NCI-H1694 (cell line): Measurements from ENCODE around the gene SH3PXD2A.

ENCODE experiments used
- DNase-seq: peaks from one replicate; lab custom pipeline; 2025; lab: John Stamatoyannopoulos, UW

The SH3PXD2A gene

GRCh38 chr10:103581499-103581898, 273.9 kb downstream of the SH3PXD2A start:
- DNase-seq, result no peak

- DNase-seq, result no peak
Measured at GRCh38 chr10:103580430-103580829, 274.9 kb downstream of the SH3PXD2A start.

DNA sequence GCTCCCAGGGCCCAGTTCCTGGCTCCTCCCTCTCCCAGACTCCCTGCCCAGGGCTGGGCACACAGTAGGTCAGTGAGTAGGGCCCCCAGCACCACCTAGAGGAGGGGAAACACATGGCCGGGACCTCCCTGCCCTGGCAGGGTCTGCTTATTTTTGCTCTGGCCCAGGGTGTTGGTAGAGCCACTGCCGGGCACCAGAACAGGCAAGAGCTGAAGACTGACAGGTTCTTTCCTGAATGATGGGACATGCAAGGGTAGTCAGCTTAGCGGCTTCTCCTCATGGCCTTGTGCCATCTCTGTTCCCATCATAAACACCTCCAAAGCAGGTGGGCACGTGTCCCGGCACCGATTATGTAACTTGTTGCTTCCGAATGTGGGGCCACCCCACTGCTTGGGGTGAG, 275.4 kb downstream of the SH3PXD2A start:
- DNase-seq, result no peak

GRCh38 chr10:103578782-103579382, 276.5 kb downstream of the SH3PXD2A start:
- no peak for DNase-seq

GRCh38 chr10:103576862-103577261, 278.5 kb downstream of the SH3PXD2A start:
- no peak for DNase-seq

DNA sequence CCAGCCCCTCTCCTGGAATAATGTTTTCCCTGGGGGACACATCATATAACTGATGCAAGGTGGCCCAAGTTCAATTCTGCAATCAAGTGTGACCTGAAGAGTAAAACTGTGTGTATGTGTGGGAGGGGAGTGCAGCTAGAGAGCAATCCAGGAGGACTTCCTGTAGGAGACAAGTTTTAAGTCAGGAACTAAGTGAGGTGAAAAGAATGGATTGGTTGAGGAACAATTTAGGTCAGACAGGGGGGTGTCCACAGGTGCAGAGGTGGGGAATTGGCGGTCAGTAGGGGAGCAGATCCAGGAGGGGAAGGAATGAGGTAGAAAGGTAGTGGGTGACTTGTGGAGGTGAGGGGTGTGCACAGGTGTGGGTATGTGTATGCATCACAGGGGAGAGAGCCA, 279.3 kb downstream of the SH3PXD2A start:
- DNase-seq, result no peak

DNA sequence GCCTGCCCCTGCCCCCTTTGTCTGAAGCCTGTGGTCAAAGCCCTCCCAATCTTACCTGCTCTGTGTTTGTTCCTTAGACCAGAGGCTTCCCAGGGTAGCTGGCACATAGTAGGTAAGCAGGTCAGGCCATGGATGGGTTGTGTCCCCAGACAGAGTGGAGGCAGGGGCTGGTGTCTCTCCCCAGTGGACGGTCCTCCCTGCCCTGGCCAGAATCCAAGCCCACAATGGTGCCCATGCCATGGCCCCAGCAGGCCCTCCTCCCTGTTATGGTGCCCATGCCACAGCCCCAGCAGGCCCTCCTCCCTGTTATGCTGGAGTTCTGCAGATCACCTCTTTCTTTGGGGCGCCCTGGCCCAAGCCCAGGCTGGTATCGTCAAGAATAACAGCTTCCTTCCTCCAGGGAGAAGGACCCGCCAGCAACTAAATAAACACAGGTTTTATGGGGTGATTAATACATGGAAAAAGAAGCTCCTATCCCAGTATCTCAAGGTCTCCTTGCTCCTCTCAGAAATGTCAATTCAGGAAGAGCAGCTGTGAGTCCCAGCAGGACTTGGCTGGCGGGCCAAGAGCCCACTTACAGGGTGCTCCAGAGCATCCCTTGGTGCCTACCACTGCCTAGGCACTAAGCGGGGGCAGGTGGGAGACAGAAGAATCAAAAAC, 279.8 kb downstream of the SH3PXD2A start:
- DNase-seq, result no peak

GRCh38 chr10:103574097-103575061, 281.0 kb downstream of the SH3PXD2A start:
- DNase-seq, result no peak

GRCh38 chr10:103573205-103573487, 282.2 kb downstream of the SH3PXD2A start:
- no peak for DNase-seq

GRCh38 chr10:103572347-103573204, 282.8 kb downstream of the SH3PXD2A start:
- DNase-seq, result no peak

DNA sequence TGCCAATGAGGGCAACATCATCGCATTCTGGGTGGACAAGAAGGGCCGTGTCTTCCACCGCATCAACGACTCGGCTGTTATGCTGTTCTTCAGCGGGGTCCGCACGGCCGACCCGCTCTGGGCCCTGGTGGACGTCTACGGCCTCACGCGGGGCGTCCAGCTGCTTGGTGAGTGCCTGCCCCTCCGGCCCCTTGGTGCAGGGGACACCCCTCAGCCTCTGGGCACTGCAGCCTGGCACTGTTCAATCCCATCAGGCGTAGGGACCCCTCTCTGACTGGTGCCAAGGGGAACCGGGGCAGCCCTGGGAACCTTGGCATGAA, 283.8 kb downstream of the SH3PXD2A start:
- DNase-seq, result no peak

DNA sequence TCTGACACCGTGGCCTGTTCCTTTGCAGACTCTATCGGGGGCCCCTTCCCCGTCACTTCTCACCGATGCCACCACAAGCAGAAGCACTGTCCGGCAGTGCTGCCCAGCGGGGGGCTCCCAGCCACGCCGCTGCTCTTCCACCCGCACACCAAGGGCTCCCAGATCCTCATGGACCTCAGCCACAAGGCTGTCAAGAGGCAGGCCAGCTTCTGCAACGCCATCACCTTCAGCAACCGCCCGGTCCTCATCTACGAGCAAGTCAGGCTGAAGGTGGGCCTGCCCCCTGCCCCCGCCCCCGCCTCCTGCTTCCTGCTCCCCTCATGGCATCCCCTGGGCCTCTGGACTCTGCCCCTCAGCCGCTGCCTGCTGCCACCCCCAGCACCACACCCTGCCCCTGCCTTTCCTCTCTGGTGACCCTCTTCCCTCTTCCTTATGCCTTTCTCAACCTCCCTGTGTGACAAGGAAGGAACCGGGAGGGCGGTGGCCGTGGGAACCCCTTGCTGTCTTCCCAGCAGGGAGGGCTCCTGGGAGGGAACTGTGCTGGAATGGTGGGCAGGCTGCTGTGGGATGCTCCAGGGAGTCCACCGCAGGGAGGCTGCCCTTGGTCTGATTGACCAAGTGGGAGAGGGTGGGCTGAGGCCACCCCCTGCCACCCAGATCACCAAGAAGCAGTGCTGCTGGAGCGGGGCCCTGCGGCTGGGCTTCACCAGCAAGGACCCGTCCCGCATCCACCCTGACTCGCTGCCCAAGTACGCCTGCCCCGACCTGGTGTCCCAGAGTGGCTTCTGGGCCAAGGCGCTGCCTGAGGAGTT, 284.3 kb downstream of the SH3PXD2A start:
- no peak for DNase-seq

DNA sequence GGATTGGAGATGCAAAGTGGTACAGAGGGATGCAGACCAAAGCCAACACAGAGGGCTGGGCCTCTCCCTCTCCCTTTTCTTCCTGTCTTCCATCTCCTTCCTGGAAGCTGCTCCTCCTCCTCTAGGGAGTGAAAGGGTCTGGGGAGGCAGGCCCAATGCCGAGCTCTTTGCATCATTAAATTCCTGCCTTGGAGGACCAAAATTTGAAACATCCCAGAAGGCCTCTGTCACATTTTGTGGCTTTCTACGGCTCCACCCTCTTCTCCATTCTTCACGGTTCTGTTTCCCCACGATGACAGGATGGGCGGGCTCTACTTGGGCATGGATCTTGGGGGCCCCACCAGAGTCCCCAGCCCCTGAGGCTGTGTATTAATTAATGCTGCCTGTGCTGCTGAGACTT, 285.5 kb downstream of the SH3PXD2A start:
- DNase-seq, result no peak

GRCh38 chr10:103568505-103568904, 286.9 kb downstream of the SH3PXD2A start:
- DNase-seq, result no peak

DNA sequence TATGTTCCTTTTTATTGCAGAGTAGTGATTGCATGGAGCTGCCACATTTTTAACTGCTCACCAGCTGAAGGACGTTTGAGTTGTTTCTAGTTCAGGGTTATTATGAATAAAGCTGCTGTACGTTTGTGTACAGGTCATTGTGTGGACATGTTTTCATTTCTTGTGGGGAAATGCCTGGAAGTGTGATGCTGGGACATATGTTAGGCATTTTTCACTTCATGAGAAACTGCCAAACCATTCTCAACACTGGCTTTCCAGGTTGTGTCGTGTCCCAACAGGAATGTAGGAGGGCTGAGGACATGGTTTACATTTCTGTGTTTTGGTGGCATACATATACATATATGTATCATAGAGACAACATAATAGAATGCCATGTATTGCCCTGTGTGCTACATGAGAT, 288.8 kb downstream of the SH3PXD2A start:
- DNase-seq, result no peak

GRCh38 chr10:103564776-103565520, 290.4 kb downstream of the SH3PXD2A start:
- no peak for DNase-seq

DNA sequence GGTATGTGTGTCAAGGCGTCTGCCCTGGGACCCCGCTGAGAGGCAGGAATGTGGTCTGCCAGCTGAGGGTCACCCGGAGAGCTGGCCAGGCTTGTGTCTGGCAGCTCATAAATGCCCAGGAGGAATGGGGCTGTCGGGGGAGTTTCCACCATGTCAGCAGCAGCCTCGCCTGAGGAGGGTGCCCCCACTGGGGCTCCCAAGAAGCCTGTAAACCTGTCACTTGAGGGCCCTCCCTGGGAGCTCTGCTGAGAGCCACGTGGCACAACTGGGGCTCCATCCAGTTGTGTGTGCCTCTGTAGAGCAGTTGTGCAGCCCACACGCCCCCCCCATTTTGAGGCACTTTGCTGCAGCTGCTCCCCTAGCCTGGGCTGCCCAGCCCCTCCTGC, 291.3 kb downstream of the SH3PXD2A start:
- DNase-seq, result no peak

GRCh38 chr10:103563231-103564115, 291.9 kb downstream of the SH3PXD2A start:
- no peak for DNase-seq

- no peak for DNase-seq
Measured at GRCh38 chr10:103562383-103562782, 293.0 kb downstream of the SH3PXD2A start.

DNA sequence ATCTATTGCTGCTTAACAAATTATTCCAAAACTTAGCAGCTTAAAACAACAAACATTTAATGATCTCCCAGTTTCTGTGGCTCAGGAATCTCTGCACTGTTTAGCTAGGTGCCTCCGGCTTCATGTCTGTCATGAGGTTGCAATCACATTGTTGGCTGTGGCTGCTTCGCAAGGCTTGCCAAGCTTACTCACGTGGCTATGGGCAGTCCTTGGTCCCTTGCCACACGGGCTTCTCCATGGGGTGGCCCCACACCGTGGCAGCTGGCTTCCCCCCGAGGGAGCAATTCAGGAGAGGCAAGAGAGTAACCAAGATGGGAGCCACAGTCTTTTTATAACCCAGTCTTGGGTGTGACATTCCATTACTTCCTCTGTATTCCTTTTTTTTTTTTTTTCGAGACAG, 294.5 kb downstream of the SH3PXD2A start:
- no peak for DNase-seq
